GM19043 (cell line): ENCODE results near the gene UBE2C.
"Not testable (repeated sequence)": the region's sequence is repeated elsewhere in the genome, so short reads cannot be mapped to it uniquely, and the experiment has no call there.

Experiments
- ATAC-seq: cut with Tn5 transposase; IDR thresholded peaks from one replicate; pipeline ENCODE4 v1.9.1; 2021; ENCODE audit warnings: low read depth; ENCODE audit not compliant: unreplicated experiment

The UBE2C gene

DNA sequence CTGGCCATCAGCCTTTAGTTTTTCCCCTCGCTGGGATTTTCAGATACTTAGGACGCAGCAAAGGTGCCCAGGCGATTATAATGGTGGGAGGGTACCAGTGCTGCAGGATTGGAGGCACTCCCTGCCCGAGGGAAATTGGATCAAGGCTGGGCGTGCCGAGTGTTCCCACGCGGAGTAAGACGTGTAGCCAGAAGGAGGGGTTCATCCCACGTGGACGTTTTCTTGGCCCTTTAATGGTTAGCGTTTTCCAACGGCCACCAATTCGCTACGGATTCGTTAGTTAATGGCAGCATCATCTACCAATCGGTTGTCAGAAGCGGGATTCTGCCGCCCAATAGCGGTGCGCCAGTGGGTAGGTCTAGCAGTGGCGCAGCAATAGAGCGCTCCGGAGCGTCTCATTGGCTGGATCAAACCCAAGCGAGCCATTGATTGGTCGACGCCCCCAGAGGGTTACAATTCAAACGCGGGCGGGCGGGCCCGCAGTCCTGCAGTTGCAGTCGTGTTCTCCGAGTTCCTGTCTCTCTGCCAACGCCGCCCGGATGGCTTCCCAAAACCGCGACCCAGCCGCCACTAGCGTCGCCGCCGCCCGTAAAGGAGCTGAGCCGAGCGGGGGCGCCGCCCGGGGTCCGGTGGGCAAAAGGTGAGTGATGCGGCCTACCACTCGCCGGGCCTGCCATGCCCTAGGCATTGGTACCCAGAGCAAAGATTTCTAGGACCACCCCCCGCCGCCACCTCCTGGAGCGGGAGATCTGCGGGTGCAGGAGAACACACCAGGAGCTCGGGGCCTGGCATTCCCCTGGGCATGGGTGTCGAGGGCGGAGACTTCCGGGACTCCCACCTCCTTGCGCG, at the start of gene UBE2C:
Gene UBE2C (plus strand): TSS at position 488 of the 849 bp plus-strand sequence. CDS start 52 bp downstream, at position 540.
- ATAC-seq: peak; percentile 100

DNA sequence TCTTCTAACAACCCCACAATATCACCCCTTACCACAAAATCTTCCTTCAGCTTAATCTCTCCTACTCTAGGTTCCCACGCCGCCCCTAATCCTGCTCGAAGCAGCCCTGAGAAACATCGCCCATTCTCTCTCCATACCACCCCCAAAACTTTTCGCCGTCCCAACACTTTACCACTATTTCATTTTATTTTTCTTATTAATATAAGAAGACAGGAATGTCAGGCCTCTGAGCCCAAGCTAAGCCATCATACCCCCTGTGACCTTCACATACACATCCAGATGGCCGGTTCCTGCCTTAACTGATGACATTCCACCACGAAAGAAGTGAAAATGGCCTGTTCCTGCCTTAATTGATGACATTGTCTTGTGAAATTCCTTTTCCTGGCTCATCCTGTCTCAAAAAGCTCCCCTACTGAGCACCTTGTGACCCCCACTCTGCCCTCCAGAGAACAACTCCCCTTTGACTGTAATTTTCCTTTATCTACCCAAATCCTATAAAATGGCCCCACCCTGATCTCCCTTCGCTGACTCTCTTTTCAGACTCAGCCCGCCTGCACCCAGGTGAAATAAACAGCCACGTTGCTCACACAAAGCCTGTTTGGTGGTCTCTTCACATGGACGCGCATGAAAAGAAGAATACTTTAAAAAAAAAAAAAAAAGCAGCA, 47.7 kb upstream of the UBE2C start:
- ATAC-seq: not testable (repeated sequence)

DNA sequence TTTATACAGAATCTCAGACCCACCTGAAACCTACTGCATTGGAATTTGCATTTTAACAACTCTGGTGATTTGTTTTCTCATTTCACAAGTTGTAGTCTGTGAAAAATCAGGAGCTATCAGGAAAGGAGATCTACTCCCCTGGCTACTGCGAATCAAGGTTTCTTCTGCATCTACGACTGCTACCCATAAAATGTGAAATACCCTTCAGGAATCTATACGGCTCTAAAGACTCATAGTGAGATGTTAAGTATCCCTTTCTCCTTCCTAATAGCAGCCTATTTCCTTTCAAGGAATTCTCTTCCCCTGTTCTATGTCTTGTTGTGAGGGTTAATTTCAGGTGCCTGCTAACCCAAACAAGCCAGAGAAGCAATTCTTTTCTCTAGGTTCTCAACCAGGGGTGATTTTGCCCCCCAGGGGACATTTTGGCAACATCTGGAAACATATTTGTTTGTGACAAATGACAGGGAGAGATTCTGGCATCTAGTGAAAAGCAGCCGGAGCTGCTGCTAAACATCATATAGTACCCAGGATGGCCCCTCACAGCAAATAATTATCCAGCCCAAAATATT, 47.1 kb upstream of the UBE2C start:
- no peak for ATAC-seq

DNA sequence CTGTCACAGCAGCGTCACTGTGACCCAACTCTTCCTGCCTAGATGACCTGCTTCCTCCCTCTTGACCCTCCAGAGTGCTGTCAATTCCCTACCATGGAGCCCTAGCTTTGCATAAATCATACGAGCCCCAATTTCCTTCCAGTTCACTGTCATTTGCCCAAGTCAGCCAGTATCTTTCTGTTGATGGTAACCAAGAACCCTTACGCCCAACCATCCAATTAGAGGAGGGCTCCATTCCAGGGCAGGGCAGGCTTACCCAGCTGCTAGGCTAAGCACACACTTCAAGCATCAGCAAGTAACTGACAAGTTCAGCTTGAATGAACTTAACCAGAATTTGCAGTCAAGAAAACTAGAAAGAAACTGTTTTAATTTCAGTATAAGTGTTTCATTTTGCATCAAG, 46.5 kb upstream of the UBE2C start:
- no peak for ATAC-seq

DNA sequence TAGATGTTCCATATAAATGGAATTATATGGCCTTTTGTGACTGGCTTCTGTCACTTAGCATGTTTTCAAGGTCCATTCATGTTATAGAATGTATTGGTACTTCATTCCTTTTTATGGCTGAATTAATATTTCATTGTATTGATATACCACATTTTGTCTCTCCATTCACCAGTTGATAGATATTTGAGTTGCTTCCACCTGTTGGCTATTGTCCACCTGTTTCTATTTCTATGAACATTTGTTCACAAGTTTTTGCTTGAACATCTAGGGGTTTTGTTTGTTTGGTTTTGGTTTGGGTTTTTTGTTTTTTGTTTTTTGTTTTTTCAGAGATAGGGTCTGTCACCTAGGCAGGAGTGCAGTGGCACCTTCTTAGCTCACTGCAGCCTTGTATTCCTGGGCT, 44.0 kb upstream of the UBE2C start:
- no peak for ATAC-seq

DNA sequence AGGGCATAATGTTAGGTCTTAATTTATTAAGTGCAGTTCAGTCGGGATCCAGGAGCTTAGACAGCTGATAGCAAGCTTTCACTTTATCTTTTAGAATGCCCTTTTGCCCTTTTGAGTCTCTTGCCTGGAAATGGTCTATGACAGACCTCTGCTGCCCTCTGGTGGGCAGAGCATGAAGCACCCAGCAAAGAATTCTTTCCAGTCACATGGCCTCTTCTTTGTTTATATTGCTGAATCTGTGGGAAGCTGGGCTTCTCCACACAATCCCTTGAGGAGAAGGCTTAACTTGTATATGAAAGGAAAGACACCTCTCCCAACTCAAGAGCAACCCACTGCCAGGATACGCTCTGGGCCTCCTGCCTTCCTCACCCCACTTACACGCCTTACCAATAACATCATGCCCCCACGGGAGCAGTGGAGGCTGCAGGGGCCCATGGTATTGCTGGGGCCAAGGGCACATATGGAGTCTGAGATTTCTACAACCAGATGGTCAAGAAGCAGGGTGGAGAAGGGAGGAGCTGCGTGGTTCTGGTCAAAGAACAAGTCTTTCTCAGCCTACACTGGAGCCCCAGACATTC, 41.2 kb upstream of the UBE2C start:
- no peak for ATAC-seq

DNA sequence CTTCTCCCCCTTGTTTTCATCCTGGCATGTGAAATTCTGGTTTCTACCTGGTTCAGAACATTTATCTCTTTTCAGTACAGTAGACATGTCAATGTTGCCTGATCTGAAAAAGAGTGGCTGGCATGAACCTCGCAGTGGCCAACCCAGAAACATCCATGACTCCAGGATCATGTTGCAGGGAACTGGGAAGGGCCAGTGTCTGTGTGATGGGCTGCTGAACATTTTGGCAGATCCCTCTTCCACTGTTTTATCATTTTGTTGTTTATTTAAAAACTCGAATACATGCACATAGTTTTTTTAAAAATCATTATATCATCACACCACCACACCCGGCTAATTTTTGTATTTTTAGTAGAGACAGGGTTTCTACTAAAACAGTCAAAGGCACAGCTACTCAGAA, 39.8 kb upstream of the UBE2C start:
- no peak for ATAC-seq

DNA sequence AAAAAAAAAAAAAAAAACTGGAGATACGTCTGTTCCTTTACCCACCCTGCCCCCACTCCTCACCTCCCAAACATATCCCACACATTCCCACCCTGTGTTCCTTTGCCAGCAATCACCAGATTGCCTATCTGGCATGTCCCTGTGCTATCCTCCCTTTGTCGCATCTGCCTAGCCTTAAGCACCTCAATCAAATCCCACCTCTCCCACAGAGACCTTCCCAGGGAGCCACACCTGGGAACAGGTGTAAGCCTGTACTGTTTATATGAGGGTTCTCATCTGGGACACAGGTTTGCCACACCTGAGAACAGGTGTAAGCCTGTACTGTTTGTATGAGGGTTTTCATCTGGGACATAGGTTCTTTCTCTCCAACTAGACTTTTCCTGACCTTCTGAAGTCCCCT, 37.5 kb upstream of the UBE2C start:
- ATAC-seq: no peak

DNA sequence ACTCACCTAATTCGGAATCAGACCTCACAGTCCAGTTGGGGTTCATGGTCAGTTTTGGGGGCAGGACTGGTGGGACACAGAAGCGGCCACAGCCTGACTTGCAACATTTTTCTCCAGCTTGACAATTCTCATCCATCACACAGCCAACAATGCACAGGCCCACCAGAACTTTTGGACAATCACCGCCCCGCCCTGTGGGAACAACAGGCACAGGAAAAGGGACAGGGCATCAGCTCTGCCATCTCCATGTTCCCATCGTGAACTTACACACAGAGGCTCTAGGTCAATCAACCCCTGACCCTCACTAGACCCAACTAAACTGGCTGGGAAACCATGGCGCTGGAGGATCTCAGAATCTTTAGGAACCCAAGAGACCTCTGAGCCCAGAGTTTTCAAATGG, 37.0 kb upstream of the UBE2C start:
- ATAC-seq: no peak

DNA sequence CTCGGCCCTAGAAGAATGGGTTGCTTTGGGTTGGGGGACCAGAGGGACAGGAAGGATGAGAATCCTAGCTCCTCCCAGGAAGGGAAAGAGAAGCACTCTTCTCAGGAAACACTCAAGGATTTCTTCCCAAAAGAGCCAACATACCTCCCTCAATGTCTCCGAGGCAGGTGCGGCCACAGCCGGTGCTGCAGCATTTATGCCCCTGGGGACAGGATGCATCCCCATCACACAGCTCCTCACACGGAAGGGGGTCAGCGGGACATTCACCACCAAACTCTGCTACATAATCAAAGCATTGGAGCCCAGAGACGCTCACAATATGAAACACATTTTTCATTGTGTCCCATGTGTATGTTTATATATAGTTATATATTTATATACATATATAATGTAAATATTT, 35.5 kb upstream of the UBE2C start:
- no peak for ATAC-seq

DNA sequence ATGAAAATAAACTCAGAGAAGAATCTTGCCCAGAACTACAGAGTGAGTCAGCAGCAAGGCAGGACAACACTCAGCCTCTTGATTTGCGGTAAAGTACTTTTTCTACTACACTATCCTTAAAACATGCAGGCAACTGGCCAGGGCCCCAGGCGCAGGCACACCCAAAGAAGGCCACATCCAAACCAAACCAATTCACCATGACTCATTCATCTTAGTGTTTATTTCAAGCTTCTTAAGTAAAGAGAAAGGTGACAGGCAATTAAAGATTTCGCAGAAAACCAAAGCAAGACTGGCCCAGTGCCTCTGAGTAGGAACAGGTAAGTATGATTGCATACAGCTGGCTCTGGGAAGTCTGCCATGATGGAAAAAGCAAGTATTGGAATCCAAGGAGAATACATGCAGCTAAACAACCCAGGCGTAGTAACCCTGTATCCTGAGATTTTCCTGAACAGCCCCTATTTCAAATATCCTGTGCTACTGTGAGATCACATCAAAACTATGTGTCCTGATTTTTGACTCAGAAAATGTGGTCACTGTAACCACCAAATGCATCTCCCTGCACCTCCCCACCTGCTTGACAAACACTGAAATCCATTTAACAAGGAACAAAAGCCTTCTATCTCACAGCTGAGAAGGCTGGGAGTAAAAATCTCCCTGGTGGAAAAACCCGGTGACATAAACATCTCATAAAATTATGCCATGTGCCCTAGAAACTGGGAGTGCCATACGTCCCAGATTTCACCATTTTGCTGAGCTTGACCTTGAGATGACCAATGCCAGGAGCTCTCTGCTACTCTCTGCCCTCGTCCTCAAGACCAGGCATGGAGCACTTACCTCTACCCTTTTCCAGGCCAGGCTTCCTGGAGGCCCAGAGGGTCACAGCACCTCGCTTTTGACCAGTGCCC, 33.2 kb upstream of the UBE2C start:
- no peak for ATAC-seq

DNA sequence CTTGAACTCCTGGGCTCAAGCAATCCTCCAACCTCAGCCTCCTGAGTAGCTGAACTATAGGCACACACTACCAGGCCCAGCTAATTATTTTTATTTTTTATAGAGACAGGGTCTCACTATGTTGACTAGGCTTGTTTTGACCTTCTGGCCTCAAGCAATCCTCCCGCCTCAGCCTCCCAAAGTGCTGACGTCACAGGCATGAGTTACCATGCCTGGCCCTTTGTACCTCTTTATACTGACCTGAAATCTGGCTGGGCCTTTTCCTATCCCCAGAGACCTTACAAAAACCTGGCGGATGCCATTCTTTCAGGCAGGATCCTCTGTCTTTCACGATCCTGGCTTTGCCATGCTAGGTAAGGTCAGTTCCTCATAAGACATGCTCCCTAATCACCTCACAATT, 32.3 kb upstream of the UBE2C start:
- no peak for ATAC-seq

DNA sequence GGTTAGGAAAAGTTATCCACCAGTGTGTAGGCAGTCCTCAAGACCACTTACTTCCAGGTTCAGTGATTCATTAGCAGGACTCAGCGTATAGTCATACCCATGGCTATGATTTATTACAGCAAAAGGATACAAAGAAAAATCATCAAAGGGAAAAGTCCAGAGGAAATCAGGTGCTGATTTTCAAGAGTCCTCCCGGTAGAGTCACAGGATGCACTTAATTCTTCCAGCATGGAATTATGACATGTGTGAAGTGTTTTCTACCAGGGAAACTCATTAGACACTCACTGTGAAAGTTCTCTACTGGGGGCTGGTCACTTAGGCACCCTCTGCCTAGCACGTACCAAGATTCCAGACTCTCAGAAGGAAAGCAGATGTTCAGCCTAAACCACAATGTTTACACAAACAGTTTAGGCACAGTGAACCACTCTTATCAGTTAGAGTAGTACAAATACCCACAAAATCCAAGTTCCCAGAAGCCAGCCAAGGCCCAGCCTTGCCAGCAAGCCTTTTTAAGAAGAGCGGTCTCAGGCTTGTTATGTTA, 31.0 kb upstream of the UBE2C start:
- ATAC-seq: no peak

DNA sequence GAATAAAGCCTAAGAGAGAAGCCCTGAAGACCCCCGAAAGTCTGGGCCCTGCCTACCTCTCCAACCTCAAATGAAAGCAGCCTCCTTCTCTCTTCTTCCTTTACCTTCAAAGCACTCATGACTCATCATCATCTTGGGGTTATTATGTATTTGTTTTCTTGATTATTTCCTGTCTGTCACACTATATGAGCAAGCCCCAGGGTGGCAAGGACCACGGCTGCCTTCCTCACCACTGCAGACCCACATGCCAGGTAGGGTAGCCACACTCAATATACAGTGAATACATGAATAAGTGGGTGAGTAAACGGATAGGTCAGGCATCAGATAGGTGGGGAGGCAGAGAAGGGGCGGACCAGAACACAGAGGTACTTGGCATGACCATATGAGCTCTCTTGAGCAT, 29.6 kb upstream of the UBE2C start:
- no peak for ATAC-seq

DNA sequence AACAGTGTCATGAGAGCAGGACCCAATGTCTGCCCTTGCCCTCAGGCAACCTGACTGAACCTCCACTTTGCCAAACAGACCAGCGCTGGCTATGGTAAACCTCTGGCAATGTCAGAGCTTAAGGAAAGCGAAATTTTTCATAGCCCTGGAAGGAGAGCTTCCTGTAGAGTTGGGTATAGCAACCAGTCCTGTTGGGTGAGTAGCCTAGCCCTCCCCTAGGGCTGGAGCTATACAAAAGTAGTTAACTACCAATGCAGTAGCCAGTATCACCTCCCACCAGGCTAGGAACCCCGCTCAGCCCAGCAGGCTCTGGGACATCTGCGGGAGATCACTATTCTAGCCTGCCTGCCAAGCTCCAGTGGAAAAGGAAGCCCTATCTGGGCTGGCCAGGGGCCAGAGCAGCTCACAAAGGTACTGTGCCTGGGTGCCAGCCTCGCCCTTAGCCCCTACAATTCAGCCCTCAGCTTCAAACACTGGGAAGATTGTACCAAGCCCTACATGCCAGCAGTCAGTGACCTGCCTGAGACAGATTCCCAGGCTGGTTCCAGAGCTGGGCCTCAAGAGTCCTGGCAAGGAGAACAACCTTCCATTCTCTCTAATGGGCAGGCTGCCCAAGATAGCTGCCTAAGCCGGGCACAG, 28.7 kb upstream of the UBE2C start:
- ATAC-seq: no peak

DNA sequence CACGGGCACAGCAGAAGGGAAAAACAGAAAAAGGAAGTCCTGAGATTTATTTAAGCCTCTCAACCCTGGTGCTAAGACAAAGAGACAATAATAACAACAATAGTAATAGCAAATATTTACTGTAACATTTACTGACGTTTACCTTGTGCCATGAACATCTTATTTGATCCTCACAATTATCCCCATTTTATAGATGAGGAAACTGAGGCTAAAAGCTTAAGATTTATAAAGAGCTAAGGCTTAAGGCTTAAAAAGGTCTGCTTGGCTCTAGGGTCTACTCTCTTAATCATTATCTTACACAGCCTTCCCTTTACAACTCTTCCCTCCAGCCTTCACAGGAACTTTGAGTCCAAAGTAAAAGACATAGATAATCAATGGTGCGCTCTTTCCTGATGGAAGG, 24.1 kb upstream of the UBE2C start:
- no peak for ATAC-seq

DNA sequence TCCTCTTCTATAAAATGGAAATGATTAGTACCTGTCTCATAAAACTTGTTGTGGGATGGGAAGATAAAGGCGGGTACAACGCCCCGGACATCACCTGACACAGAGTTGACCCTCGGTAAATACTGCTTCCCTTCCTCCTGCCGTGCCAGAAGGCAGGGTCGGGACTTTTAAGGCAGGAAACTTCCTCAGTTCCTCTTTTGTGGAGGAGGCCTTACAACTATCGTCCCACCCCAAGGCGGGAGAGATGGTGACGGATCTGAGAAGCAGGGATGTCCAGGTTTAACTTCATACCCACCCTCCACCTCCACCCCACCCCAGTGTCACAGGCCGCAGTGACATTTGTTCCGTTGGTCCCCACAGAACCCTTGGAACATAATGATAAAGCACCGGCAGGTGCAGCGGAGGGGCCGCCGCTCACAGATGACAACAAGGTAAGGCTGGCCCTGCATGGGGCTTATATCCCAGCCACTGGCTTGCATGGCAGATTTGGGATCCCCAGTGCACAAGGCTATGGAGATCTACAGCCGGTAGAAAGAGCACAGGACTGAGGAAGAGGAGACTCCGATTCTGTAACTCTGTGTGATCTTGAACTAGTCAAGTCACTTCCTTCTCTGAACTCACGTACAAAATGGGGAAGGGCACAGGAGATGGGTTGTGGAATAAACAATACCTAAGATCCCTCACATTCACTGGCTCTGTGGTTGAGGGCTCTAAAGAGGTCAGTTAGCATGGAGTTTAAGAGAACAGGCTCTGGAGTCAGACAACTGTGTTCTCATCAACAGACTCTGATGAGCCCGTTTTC, 19.9 kb upstream of the UBE2C start:
- ATAC-seq: no peak

DNA sequence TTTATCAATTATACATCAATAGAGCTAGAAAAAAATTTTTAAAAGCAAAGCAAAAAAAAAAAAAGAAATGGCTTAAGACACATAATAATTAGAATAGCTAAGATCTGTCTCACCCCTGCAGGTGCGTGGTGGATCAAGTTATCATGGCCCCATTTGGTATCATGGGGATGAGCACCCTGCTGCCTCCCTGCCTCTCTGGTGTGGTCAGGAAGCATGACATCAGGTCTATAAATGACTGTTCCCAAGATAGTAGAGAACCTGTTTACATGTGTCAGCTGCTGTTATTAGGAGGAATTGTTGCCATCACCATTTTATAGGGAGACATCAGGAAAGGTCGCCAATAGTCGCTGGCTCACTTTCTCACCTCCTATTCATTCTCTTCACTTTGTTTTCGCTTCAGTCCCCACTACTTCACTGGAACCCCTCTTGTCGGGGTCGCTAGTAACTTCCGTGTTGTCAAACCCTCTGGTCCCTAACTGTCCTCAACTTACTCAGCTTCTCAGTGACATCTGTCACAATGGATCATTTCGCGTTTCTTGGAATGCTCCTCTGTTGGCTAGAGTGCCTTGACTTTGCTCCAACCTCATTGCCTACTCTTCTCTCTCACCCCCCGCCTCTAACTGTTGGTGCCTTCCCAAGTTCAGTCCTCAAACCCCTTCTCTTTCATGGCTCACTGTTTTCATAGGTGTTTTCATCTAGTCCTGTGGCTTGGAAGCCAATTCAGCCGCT, 15.9 kb upstream of the UBE2C start:
- no peak for ATAC-seq
